Common myeloid progenitor, CD34-positive (primary cell): ENCODE measurements around the gene MARK3.
A peak's percentile ranks its signal among the peaks of the same experiment; 100 is the strongest.
"Not testable (repeated sequence)": the region's sequence is repeated elsewhere in the genome, so short reads cannot be mapped to it uniquely, and the experiment has no call there.

Experiments
- CTCF ChIA-PET: fragments of 350-600 bp; sonication (Branson Sonifier 250); formaldehyde crosslinking; loops from one replicate; lab custom pipeline; 2021; ENCODE audit warnings: antibody characterized with exemption; lab: Charles Lee
- POLR2A ChIA-PET: fragments of 350-600 bp; sonication (Branson Sonifier 250); formaldehyde crosslinking; loops from one replicate; lab custom pipeline; 2021; ENCODE audit warnings: antibody characterized with exemption; lab: Charles Lee
- DNase-seq, 3 donors: peaks; one replicate each; pipeline versions ENCODE4 v3.0.0 to v3.0.0-alpha.2; 2013
- H3K27ac ChIP-seq, 2 experiments: 1 replicate in 1 of 2; 2 replicates in 1 of 2; pipeline ENCODE4 v1.7.0; 2013; ENCODE audit warnings: inconsistent platforms in 2 of 2, low read length in 2 of 2, mild to moderate bottlenecking in 2 of 2, low read depth in 1 of 2, moderate library complexity in 1 of 2; ENCODE audit not compliant: severe bottlenecking in 2 of 2, insufficient read depth in 1 of 2, poor library complexity in 1 of 2
- H3K27me3 ChIP-seq, 5 experiments: replicated peaks in 2 of 5; 1 replicate in 3 of 5; 2 replicates in 2 of 5; pipeline versions ENCODE4 v1.6.1 to v1.7.0; 2013; ENCODE audit warnings: low read length in 4 of 5, mild to moderate bottlenecking in 2 of 5, moderate library complexity in 2 of 5, inconsistent platforms in 1 of 5; ENCODE audit not compliant: insufficient read depth in 5 of 5, control insufficient read depth in 4 of 5
- H3K36me3 ChIP-seq, 4 experiments: 1 replicate in 2 of 4; 2 replicates in 2 of 4; pipeline versions ENCODE4 v1.6.1 to v1.7.0; 2013; ENCODE audit warnings: low read length in 3 of 4, control low read depth in 1 of 4, mild to moderate bottlenecking in 1 of 4; ENCODE audit not compliant: control insufficient read depth in 4 of 4, insufficient read depth in 4 of 4
- H3K4me1 ChIP-seq, 4 experiments: 1 replicate in 3 of 4; 2 replicates in 1 of 4; pipeline versions ENCODE4 v1.6.1 to v1.7.1; 2013; ENCODE audit warnings: low read length in 3 of 4, mild to moderate bottlenecking in 3 of 4, control low read depth in 1 of 4, inconsistent platforms in 1 of 4, moderate library complexity in 1 of 4; ENCODE audit not compliant: control insufficient read depth in 4 of 4, insufficient read depth in 4 of 4; ENCODE audit errors: control extremely low read depth in 1 of 4
- H3K4me3 ChIP-seq, 7 experiments: 1 replicate in 4 of 7; 2 replicates in 3 of 7; pipeline versions ENCODE4 v1.5.1 to v1.7.0; 2013; ENCODE audit warnings: mild to moderate bottlenecking in 7 of 7, low read length in 6 of 7, moderate library complexity in 6 of 7, inconsistent platforms in 2 of 7, low read depth in 2 of 7, control low read depth in 1 of 7; ENCODE audit not compliant: insufficient read depth in 4 of 7, control insufficient read depth in 1 of 7; ENCODE audit errors: extremely low read depth in 1 of 7
- H3K9me3 ChIP-seq, 5 experiments: 1 replicate in 4 of 5; 2 replicates in 1 of 5; pipeline versions ENCODE4 v1.6.1 to v1.7.1; 2013; ENCODE audit warnings: low read length in 4 of 5, mild to moderate bottlenecking in 2 of 5, inconsistent platforms in 1 of 5, low read depth in 1 of 5, moderate library complexity in 1 of 5; ENCODE audit not compliant: control insufficient read depth in 4 of 5, insufficient read depth in 2 of 5; ENCODE audit errors: control extremely low read depth in 1 of 5
- WGBS: methylation state at CpG from one replicate; pipeline ENCODE4 v1.1.5; 2013; ENCODE audit not compliant: insufficient coverage; 5-methylcytosine and 5-hydroxymethylcytosine counted together

The MARK3 gene

DNA sequence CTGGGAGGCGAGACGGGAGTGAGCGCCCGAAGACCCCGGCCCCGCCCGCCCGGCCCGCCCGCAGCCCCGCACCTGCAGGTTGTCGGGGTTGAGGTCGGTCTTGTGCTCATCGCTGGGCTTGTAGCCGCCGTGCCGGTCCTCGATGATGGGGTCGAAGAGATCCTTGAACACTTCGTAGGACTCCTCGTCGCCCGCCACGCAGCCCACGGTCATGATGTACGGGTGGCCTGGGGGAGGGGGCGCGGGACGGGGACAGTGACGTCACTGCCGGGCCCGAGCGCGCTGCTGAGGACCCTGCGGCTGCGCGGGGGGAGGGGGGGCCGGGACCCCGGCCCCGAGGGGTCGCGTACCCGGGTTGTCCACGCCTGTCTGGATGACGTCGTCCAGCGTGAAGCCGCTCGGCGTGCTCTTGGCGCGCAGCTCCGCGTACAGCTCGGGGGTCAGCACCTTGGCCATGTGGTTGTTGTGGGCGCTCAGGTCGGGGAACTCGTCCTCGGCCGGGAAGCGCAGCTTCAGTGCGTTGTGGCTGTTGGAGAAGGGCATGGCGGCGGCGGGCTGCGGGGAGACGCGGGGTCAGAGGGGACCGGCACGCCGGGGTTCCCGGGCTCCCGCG, 136.8 kb downstream of the MARK3 start:
- peak in 2 of 3 donors; percentile 35 to 41 for DNase-seq
- WGBS = 1% methylated on average over 56 of the region's 74 CpGs
- peaks cover 0 to 64% (median 57%) of the 10 kb centered on the region in 4 experiments for H3K4me1 ChIP-seq
- peaks cover 0 to 4% (median 0%) of the 10 kb centered on the region in 5 experiments for H3K9me3 ChIP-seq
- peak overlapping the region; percentile 43 to 74 (median 56) for H3K4me3 ChIP-seq
- H3K27ac ChIP-seq = no peak overlapping the region
- peaks cover 0 to 30% (median 6%) of the 10 kb centered on the region in 5 experiments for H3K27me3 ChIP-seq
- no peaks in the 10 kb centered on the region for H3K36me3 ChIP-seq
- CTCF ChIA-PET = interaction anchor here (2.0 to 11.1 kb wide), 4 partner anchors 8 to 158 kb away, joined by 5 to 147 read pairs (median 46); partner anchors contain the start of gene TRMT61A
- POLR2A ChIA-PET = interaction anchor here (0.6 to 2.1 kb wide), 3 partner anchors 8 to 80 kb away, joined by 4 to 7 read pairs (median 4); no protein-coding TSS in a partner anchor

- Histone ChIP-seq H3K4me3 (peak within 1 kb of the TSS; percentile 43 to 74 (median 64)), H3K27me3 (peaks cover 0 to 30% (median 6%) of the 10 kb centered on the region in 5 experiments), H3K36me3 (no peaks in the 10 kb centered on the region), H3K27ac (no peak within 1 kb of the TSS), H3K4me1 (peaks cover 0 to 71% (median 54%) of the 10 kb centered on the region in 4 experiments), H3K9me3 (peaks cover 0 to 4% (median 0%) of the 10 kb centered on the region in 5 experiments)
- POLR2A ChIA-PET = interaction anchor here (0.6 kb wide), 1 partner anchor 1461 kb away, joined by 9 read pairs; no protein-coding TSS in a partner anchor
- 7% methylated on average over 107 of the region's 107 CpGs for WGBS
- CTCF ChIA-PET = interaction anchor here (0.9 to 11.1 kb wide), 2 partner anchors 23 to 44 kb away, joined by 3 to 147 read pairs; no protein-coding TSS in a partner anchor
- DNase-seq = peak; percentile 43 to 64 (median 60)
These were observed 137.7 kb downstream of the MARK3 start, which contains the start of gene CKB for GRCh38 chr14:103522649-103523574. TSS of gene CKB (minus strand) at chr14:103522830. CDS start at chr14:103522493, 337 bp downstream.

GRCh38 chr14:103523575-103523954, 138.3 kb downstream of the MARK3 start:
- peaks cover 0 to 30% (median 6%) of the 10 kb centered on the region in 5 experiments for H3K27me3 ChIP-seq
- H3K27ac ChIP-seq = no peak overlapping the region
- peaks cover 0 to 71% (median 54%) of the 10 kb centered on the region in 4 experiments for H3K4me1 ChIP-seq
- no peak overlapping the region for H3K4me3 ChIP-seq
- DNase-seq = no peak
- CTCF ChIA-PET = interaction anchor here (0.9 to 11.1 kb wide), 3 partner anchors 11 to 43 kb away, joined by 3 to 147 read pairs (median 3); no protein-coding TSS in a partner anchor
- POLR2A ChIA-PET = interaction anchor here (0.6 kb wide), 1 partner anchor 1461 kb away, joined by 9 read pairs; no protein-coding TSS in a partner anchor
- peaks cover 0 to 4% (median 0%) of the 10 kb centered on the region in 5 experiments for H3K9me3 ChIP-seq
- no peaks in the 10 kb centered on the region for H3K36me3 ChIP-seq
- WGBS = 78% methylated on average over 9 of the region's 10 CpGs

GRCh38 chr14:103524002-103524935, 139.1 kb downstream of the MARK3 start:
- 92% methylated on average over 11 of the region's 12 CpGs for WGBS
- ChIA-PET POLR2A (no interaction called here), CTCF (interaction anchor here (0.9 to 11.1 kb wide), 3 partner anchors 10 to 43 kb away, joined by 3 to 147 read pairs (median 3); no protein-coding TSS in a partner anchor)
- peaks cover 0 to 30% (median 6%) of the 10 kb centered on the region in 5 experiments for H3K27me3 ChIP-seq
- peaks cover 0 to 4% (median 0%) of the 10 kb centered on the region in 5 experiments for H3K9me3 ChIP-seq
- DNase-seq = no peak
- no peaks in the 10 kb centered on the region for H3K36me3 ChIP-seq
- H3K4me3 ChIP-seq = no peak overlapping the region
- H3K4me1 ChIP-seq = peaks cover 0 to 68% (median 49%) of the 10 kb centered on the region in 4 experiments
- no peak overlapping the region for H3K27ac ChIP-seq

DNA sequence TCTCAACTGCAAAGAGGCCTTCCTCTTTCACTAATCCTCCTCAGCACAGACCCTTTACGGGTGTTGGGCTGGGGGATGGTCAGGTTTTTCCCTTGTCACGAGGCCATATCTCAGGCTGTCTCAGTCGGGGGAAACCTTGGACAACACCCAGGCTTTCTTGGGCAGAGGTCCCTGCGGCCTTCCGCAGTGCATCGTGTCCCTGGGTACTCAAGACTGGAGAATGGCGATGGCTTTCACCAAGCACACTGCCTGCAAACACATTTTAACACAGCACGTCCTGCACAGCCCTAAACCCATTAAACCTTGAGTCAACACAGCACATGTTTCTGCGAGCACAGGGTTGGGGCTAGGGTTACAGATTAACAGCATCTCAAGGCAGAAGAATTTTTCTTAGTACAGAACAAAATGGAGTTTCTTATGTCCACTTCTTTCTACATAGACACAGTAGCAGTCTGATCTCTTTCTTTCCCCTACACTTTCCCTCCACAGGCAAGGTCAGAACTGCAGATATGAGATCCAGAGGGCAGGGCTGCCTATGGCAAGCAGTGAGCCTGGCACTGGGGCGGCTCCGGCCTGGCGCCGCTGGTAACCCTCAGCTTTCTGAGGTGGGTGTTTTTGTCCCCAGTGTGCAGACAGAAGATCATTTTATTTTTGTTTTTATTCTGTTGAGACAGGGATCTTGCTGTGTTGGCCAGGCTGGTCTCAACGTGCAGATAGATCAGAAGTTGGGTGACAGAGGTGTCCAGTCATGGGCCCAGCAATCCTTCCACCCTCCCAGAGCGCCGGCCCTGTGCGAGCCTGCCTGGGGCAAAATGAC, 140.4 kb downstream of the MARK3 start:
- POLR2A ChIA-PET, H3K9me3 ChIP-seq, H3K27ac ChIP-seq, CTCF ChIA-PET, H3K36me3 ChIP-seq, H3K4me3 ChIP-seq, DNase-seq: not testable (repeated sequence)
- Histone ChIP-seq H3K27me3 (peaks cover 0 to 30% (median 6%) of the 10 kb centered on the region in 5 experiments), H3K4me1 (peaks cover 0 to 70% (median 49%) of the 10 kb centered on the region in 4 experiments)
- WGBS = 93% methylated on average over 11 of the region's 17 CpGs
